H1 (cell line): ENCODE results near the gene TMEM147. TPM values are rescaled to one million over a fixed set of nuclear protein-coding genes. Genes with fewer than 3 reads are reported as not detected.

Experiments
- CREB1 ChIP-seq: IDR thresholded peaks from 2 replicates; pipeline ENCODE4 v1.6.1; 2012; ENCODE audit warnings: inconsistent platforms
- SP4 ChIP-seq: IDR thresholded peaks from 2 replicates; pipeline ENCODE4 v1.6.1; 2012; ENCODE audit warnings: low read length, inconsistent platforms
- polyA plus RNA-seq, 7 experiments: library from polyadenylated mRNA; depleted of rRNA in 3 of 7; stranded (reverse) in 5 of 7; unstranded in 2 of 7; fragments of >200 nt in 5 of 7; fragments of 200-250 nt in 2 of 7; gene quantifications; 1 replicate in 5 of 7; 2 replicates in 1 of 7; 4 replicates in 1 of 7; pipeline versions ENCODE4 v1.2.1 to v1.2.3, GENCODE V29; 2011 to 2013; ENCODE audit warnings: missing spikeins in 2 of 7, mixed read lengths in 2 of 7
- total RNA-seq: library from RNA; stranded (reverse); fragmentation: NEBNext Ultra II Directional; extraction: Animal tissue kit (Norgen Biotek cat#: 25700); gene quantifications from 2 replicates; pipeline ENCODE4 v1.2.1, GENCODE V29; 2021
- TF ChIP-seq, protein P1 (sequence below): IDR thresholded peaks from 2 replicates; pipeline ENCODE4 v1.6.1; 2012; ENCODE audit warnings: low read length, inconsistent platforms

Gene TMEM147
- total and polyA plus RNA-seq, 2 of the 8 experiments (the other 6 are each of a cell fraction or from before 2014, with no cell fraction given) = 159 to 418 TPM

- TF ChIP-seq, protein P1, sequence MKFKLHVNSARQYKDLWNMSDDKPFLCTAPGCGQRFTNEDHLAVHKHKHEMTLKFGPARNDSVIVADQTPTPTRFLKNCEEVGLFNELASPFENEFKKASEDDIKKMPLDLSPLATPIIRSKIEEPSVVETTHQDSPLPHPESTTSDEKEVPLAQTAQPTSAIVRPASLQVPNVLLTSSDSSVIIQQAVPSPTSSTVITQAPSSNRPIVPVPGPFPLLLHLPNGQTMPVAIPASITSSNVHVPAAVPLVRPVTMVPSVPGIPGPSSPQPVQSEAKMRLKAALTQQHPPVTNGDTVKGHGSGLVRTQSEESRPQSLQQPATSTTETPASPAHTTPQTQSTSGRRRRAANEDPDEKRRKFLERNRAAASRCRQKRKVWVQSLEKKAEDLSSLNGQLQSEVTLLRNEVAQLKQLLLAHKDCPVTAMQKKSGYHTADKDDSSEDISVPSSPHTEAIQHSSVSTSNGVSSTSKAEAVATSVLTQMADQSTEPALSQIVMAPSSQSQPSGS = no peak
- TF ChIP-seq CREB1 = no peak
- TF ChIP-seq SP4 = no peak
- TF ChIP-seq, all 59 proteins: peak for 0
These were observed 27.1 kb upstream of the TMEM147 start (continued) for GRCh38 chr19:35518313-35518712.
